Keratinocyte (primary cell): ENCODE results near the gene EGFLAM. TPM values are rescaled to one million over a fixed set of nuclear protein-coding genes. Genes with fewer than 3 reads are reported as not detected.

Experiments used
- DNase-seq: peaks from one replicate; pipeline ENCODE4 v3.0.0-alpha.2; 2011; ENCODE audit warnings: low read depth, missing footprints, low spot score
- FAIRE-seq: peaks from 2 replicates; lab custom pipeline; 2011; peaks lifted over from hg19 to GRCh38; lab: Jason Lieb, UNC
- H2AFZ ChIP-seq: 2 replicates; pipeline ENCODE4 v1.6.0; 2012; ENCODE audit warnings: low read length, control low read depth, inconsistent platforms; ENCODE audit not compliant: control insufficient read depth
- H3K27ac ChIP-seq: 2 replicates; pipeline ENCODE4 v1.5.1; 2011; ENCODE audit warnings: low read length; ENCODE audit not compliant: control insufficient read depth, insufficient read depth
- H3K27me3 ChIP-seq: 3 replicates; pipeline ENCODE4 v1.6.0; 2011; ENCODE audit warnings: low read length; ENCODE audit not compliant: control insufficient read depth, insufficient read depth; ENCODE audit errors: extremely low read depth
- H3K36me3 ChIP-seq, 2 experiments: 2 replicates in 1 of 2; 3 replicates in 1 of 2; pipeline ENCODE4 v1.5.1; 2011; ENCODE audit warnings: low read length in 2 of 2, mild to moderate bottlenecking in 1 of 2; ENCODE audit not compliant: control insufficient read depth in 2 of 2, insufficient read depth in 2 of 2; ENCODE audit errors: extremely low read depth in 1 of 2
- H3K4me1 ChIP-seq: 3 replicates; pipeline ENCODE4 v1.5.1; 2011; ENCODE audit warnings: low read length; ENCODE audit not compliant: control insufficient read depth, insufficient read depth; ENCODE audit errors: extremely low read depth
- H3K4me2 ChIP-seq: 3 replicates; pipeline ENCODE4 v1.6.0; 2011; ENCODE audit warnings: low read depth, low read length; ENCODE audit not compliant: control insufficient read depth, insufficient read depth; ENCODE audit errors: extremely low read depth
- H3K4me3 ChIP-seq, 3 experiments: fragments of 200-600 bp in 1 of 3; sonication (generic) in 1 of 3; 2 replicates in 2 of 3; 3 replicates in 1 of 3; pipeline ENCODE4 v1.5.1; 2011 to 2016; ENCODE audit warnings: low read length in 3 of 3, mild to moderate bottlenecking in 3 of 3, control low read depth in 2 of 3, inconsistent platforms in 1 of 3, low read depth in 1 of 3, mixed read lengths in 1 of 3, mixed run types in 1 of 3, moderate library complexity in 1 of 3; ENCODE audit not compliant: control insufficient read depth in 2 of 3, insufficient read depth in 2 of 3; ENCODE audit errors: extremely low read depth in 1 of 3
- H3K79me2 ChIP-seq: 2 replicates; pipeline ENCODE4 v1.6.0; 2012; ENCODE audit warnings: low read length; ENCODE audit not compliant: control insufficient read depth, insufficient read depth
- H3K9ac ChIP-seq: 3 replicates; pipeline ENCODE4 v1.6.0; 2011; ENCODE audit warnings: low read length; ENCODE audit not compliant: control insufficient read depth, insufficient read depth; ENCODE audit errors: extremely low read depth
- H3K9me1 ChIP-seq: 3 replicates; pipeline ENCODE4 v1.6.0; 2011; ENCODE audit warnings: low read length; ENCODE audit not compliant: control insufficient read depth, insufficient read depth; ENCODE audit errors: extremely low read depth
- H3K9me3 ChIP-seq: 2 replicates; pipeline ENCODE4 v1.5.1; 2012; ENCODE audit warnings: low read depth, low read length; ENCODE audit not compliant: control insufficient read depth
- H4K20me1 ChIP-seq: 3 replicates; pipeline ENCODE4 v1.6.0; 2011; ENCODE audit warnings: low read length; ENCODE audit not compliant: control insufficient read depth, insufficient read depth; ENCODE audit errors: extremely low read depth
- CTCF ChIP-seq, 3 experiments: IDR thresholded peaks in 1 of 3; conservative IDR thresholded peaks in 1 of 3; optimal IDR thresholded peaks in 1 of 3; 2 replicates in 2 of 3; 3 replicates in 1 of 3; pipeline versions ENCODE3 to v1.5.1; 2011; ENCODE audit warnings: low read length in 3 of 3, mild to moderate bottlenecking in 3 of 3, moderate library complexity in 2 of 3, control low read depth in 1 of 3, inconsistent platforms in 1 of 3; ENCODE audit not compliant: insufficient read depth in 2 of 3; ENCODE audit errors: extremely low read depth in 1 of 3
- EZH2 ChIP-seq: IDR thresholded peaks from one replicate; pipeline ENCODE4 v1.6.1; 2012; ENCODE audit warnings: inconsistent platforms, mild to moderate bottlenecking, low read length, moderate library complexity
- dilution Hi-C: fragments of 300-500 bp; cut with MboI; formaldehyde crosslinking; loops from one replicate; pipeline ENCODE4 v1.7.0; 2020; ENCODE audit warnings: low sequenced_read_pairs; ENCODE audit not compliant: extremely low pct_ligation_motif_present
- polyA plus RNA-seq, 5 experiments: library from polyadenylated mRNA; depleted of rRNA in 3 of 5; stranded (reverse) in 3 of 5; stranded (forward) in 1 of 5; unstranded in 1 of 5; fragments of >200 nt; gene quantifications; 1 replicate in 1 of 5; 2 replicates in 3 of 5; 3 replicates in 1 of 5; pipeline versions ENCODE4 v1.2.1 to v1.2.3, GENCODE V29; 2011 to 2012; ENCODE audit warnings: missing spikeins in 2 of 5, low read depth in 1 of 5, low replicate concordance in 1 of 5

The EGFLAM gene
- polyA plus RNA-seq, 1 donor (not counting 4 experiments of a cell fraction or from before 2014, with no cell fraction given) = not detected

- H3K27me3 ChIP-seq = no peaks in the 10 kb centered on the region
- TF ChIP-seq CTCF (optimal IDR thresholded peaks at IDR 0.05 in 1 of 3, IDR thresholded peaks at IDR 0.05 in 1 of 3, conservative IDR thresholded peaks at IDR 0.05 in 1 of 3; ENCODE audit: extremely low read depth in 1 of 3, insufficient read depth in 2 of 3, low read length in 3 of 3) (no peak), EZH2 (no peak)
- no peaks in the 10 kb centered on the region for H3K79me2 ChIP-seq
- no peak overlapping the region for H3K4me3 ChIP-seq
- H4K20me1 ChIP-seq = no peaks in the 10 kb centered on the region
- no peak overlapping the region for H2AFZ ChIP-seq
- DNase-seq (no peak), FAIRE-seq (no peak)
- no peak overlapping the region for H3K27ac ChIP-seq
- no peaks in the 10 kb centered on the region for H3K9me1 ChIP-seq
- no peak overlapping the region for H3K4me2 ChIP-seq
- H3K4me1 ChIP-seq = no peaks in the 10 kb centered on the region
- H3K36me3 ChIP-seq = no peaks in the 10 kb centered on the region
- H3K9ac ChIP-seq = no peak overlapping the region
- dilution Hi-C loops = no loop called here
- H3K9me3 ChIP-seq = no peaks in the 10 kb centered on the region
These were observed 142.0 kb downstream of the EGFLAM start for GRCh38 chr5:38400365-38400764.

GRCh38 chr5:38401145-38401544 lies 142.8 kb downstream of the EGFLAM start:
- Histone ChIP-seq H3K4me2 (no peak overlapping the region), H3K4me3 (no peak overlapping the region), H3K27ac (no peak overlapping the region), H3K4me1 (no peaks in the 10 kb centered on the region), H2AFZ (no peak overlapping the region), H4K20me1 (no peaks in the 10 kb centered on the region), H3K79me2 (no peaks in the 10 kb centered on the region), H3K9me3 (no peaks in the 10 kb centered on the region), H3K9me1 (no peaks in the 10 kb centered on the region), H3K27me3 (no peaks in the 10 kb centered on the region), H3K9ac (no peak overlapping the region), H3K36me3 (no peaks in the 10 kb centered on the region)
- FAIRE-seq (no peak), DNase-seq (no peak)
- dilution Hi-C loops = no loop called here
- TF ChIP-seq CTCF (optimal IDR thresholded peaks at IDR 0.05 in 1 of 3, IDR thresholded peaks at IDR 0.05 in 1 of 3, conservative IDR thresholded peaks at IDR 0.05 in 1 of 3; ENCODE audit: extremely low read depth in 1 of 3, insufficient read depth in 2 of 3, low read length in 3 of 3) (no peak), EZH2 (no peak)
